Stimulated activated CD8-positive, alpha-beta memory T cell treated with anti-CD3 and anti-CD28 coated beads, Interleukin-7, amount 100 ng/mL, for 48 hours (primary cell): ENCODE results near the gene MAPK1.
"Not testable (repeated sequence)": the region's sequence is repeated elsewhere in the genome, so short reads cannot be mapped to it uniquely, and the experiment has no call there.

ENCODE experiments used
- DNase-seq, 2 donors: peaks; one replicate each; pipeline ENCODE4 v3.0.0-alpha.2; 2020; ENCODE audit warnings: low read depth in 1 of 2; ENCODE audit errors: extremely low read depth in 1 of 2

Gene MAPK1

GRCh38 chr22:21849489-21849888 lies 18.0 kb downstream of the MAPK1 start:
- DNase-seq: no peak

DNA sequence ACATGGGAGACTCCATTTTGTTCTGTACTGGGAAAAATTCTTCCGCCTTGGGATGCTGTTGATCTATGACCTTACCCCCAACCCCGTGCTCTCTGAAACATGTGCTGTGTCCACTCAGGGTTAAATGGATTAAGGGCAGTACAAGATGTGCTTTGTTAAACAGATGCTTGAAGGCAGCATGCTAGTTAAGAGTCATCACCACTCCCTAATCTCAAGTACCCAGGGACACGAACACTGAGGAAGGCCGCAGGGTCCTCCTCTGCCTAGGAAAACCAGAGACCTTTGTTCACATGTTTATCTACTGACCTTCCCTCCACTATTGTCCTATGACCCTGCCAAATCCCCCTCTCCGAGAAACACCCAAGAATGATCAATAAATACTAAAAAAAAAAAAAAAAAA lies 19.4 kb downstream of the MAPK1 start:
- DNase-seq: not testable (repeated sequence)

- no peak for DNase-seq
Observed at GRCh38 chr22:21845558-21846453, 21.6 kb downstream of the MAPK1 start.

DNA sequence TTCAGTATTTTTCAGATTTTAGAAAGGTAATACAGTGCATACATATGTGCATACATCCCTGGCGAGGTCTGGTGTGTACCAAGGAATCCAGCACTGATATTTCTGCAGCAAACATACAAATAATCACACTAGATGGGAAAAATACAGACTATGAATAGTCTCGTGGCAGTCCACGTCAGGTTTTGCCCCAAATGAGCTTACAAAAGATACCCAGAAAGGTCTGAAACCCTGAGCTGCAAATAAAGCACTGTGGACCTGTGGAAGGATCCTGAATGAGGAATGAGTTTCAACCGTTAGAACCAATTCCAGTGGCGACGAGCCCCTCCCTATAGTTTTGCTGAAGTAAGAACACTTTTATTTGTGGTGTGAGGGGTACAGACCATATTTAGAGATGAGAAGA lies 24.5 kb downstream of the MAPK1 start:
- no peak for DNase-seq

GRCh38 chr22:21841422-21841821 lies 26.0 kb downstream of the MAPK1 start:
- DNase-seq: no peak

DNA sequence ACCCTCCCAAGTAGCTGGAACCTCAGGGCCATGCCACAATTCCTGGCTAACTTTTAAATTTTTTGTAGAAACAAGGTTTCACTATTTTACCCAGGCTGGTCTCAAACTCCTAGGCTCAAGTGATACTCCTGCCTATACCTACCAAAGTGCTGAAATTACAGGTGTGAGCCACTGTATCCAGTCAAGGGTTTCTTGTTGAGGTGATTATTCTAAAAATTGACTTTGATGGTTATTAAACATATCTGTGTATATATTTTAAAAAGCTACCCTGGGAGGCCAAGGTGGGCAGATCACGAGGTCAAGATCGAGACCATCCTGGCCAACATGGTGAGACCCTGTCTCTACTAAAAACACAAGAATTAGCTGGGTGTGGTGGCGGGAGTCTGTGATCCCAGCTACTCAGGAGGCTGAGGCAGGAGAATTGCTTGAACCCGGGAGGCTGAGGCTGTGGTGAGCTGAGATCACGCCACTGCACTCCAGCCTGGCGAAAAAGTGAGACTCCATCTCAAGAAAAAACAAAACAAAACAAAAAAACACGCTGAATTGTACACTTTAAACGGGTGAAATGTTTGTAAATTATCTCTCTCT lies 27.1 kb downstream of the MAPK1 start:
- DNase-seq: no peak

DNA sequence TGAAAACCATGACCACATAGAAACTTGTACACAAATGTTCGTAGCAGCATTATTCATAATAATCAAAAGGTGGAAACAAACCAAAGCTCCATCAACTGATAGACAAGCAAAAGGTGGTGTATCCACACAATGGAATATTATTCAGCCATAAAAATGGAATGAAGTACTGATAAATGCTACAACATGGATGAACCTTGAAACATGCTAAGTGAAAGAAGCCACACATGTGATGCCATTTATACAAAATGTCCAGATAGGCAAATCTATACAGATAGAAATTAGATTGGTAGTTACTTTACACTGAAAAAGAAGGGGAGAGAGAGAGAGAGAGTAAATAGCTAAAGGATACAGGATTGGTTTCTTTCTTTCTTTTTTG lies 27.7 kb downstream of the MAPK1 start:
- no peak for DNase-seq

- not testable (repeated sequence) for DNase-seq
Observed at GRCh38 chr22:21839104-21839764, 28.2 kb downstream of the MAPK1 start.

DNA sequence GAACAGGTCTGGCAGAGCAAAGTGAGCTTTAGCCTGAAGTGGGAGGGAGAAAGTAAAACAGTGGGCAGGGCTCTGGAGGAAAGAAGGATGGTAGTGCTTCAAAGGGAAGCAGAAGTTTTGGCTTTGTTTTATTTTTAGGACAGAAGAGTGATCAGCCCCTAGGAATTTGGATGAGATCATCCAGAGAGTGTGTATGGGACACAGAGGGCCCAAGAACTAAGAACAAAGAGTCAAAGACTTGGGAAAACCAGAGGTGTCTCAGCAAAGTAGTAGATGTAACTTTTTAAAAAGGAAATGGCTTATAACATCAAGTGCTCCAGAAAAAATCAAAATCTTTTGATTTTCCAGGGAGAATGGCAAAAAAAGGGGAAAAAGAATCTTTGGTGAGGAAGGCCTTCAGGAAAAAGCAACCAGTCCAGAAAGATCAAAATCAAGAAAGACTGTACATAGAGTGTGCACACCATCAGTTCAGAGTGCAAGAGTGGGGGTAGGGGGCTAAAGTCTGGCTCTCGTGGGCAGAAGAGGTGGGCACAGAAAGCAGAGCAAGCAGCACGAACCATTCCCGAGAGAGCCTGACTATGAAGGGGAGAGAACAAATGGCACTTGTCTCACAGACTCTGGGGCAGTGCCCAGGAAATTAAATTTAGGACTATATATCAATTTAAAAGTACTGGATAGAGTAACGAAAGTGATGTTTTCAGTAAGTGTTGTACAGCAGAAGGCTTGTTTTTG lies 30.0 kb downstream of the MAPK1 start:
- no peak for DNase-seq

- DNase-seq: not testable (repeated sequence)
Observed at GRCh38 chr22:21836486-21836885, 31.0 kb downstream of the MAPK1 start.

GRCh38 chr22:21835378-21835777 lies 32.1 kb downstream of the MAPK1 start:
- DNase-seq: no peak

GRCh38 chr22:21834869-21835268 lies 32.6 kb downstream of the MAPK1 start:
- no peak for DNase-seq

- no peak for DNase-seq
Observed at GRCh38 chr22:21832291-21833290, 34.9 kb downstream of the MAPK1 start.

GRCh38 chr22:21829523-21829922 lies 37.9 kb downstream of the MAPK1 start:
- DNase-seq: no peak

- DNase-seq: no peak
Observed at GRCh38 chr22:21828268-21828638, 39.2 kb downstream of the MAPK1 start.

- DNase-seq: no peak
Observed at GRCh38 chr22:21827628-21828267, 39.7 kb downstream of the MAPK1 start.

DNA sequence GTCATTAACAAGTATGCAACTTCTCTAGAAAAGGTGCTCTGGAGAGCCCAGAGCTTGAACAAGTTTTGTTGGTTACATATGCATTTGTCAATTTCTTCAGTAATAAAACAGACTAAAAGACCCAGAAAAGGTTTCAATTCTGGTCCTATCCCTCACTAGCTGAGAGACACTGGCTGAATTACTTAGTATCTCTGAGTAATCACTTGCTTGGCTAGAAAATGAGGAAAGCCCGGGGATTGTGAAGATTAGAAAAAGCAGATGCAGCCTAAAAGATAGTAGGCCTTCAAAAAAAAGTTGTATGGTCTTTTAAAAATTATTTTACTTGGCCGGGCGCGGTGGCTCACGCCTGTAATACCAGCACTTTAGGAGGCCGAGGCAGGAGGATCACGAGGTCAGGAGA lies 41.2 kb downstream of the MAPK1 start:
- DNase-seq: no peak

DNA sequence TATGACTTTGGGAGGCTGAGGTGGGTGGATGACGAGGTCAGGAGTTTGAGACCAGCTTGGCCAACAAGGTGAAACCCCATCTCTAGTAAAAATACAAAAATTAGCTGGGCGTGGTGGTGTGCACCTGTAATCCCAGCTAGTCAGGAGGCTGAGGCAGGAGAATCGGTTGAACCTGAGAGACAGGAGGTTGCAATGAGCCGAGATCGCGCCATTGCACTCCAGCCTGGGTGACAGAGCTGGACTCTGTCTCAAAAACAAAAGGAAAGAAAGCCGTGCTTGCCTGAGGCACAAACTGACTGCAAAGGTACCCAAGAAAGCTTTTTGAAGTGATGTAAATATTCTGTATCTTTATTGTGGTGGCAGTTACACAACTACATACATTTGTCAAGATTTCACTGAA lies 42.5 kb downstream of the MAPK1 start:
- DNase-seq: not testable (repeated sequence)

GRCh38 chr22:21824445-21824912 lies 43.0 kb downstream of the MAPK1 start:
- no peak for DNase-seq
